Neural crest cell (in vitro differentiated cells): ENCODE results near the gene UNC13B. TPM values are rescaled to one million over a fixed set of nuclear protein-coding genes. Genes with fewer than 3 reads are reported as not detected.

Experiments
- DNase-seq: peaks from one replicate; pipeline ENCODE4 v3.0.0; 2021; ENCODE audit warnings: low read depth, mixed read lengths, low spot score
- H3K27ac Mint-ChIP-seq: one replicate; pipeline ENCODE4 v1.8.0; 2021; ENCODE audit warnings: mild to moderate bottlenecking, mixed read lengths; ENCODE audit not compliant: unreplicated experiment
- H3K27me3 Mint-ChIP-seq: 2 replicates; pipeline ENCODE4 v1.8.0; 2021; ENCODE audit warnings: low read depth, mild to moderate bottlenecking, mixed read lengths
- H3K36me3 Mint-ChIP-seq: 2 replicates; pipeline ENCODE4 v1.8.0; 2021; ENCODE audit warnings: low read depth, mild to moderate bottlenecking, mixed read lengths
- H3K4me1 Mint-ChIP-seq: 2 replicates; pipeline ENCODE4 v1.8.0; 2021; ENCODE audit warnings: mixed read lengths
- H3K4me3 Mint-ChIP-seq: one replicate; pipeline ENCODE4 v1.8.0; 2021; ENCODE audit warnings: mild to moderate bottlenecking, mixed read lengths
- H3K9me3 Mint-ChIP-seq: 2 replicates; pipeline ENCODE4 v1.8.0; 2021; ENCODE audit warnings: mixed read lengths
- total RNA-seq: library from RNA; stranded (reverse); gene quantifications from 2 replicates; pipeline ENCODE4 v1.2.1, GENCODE V29; 2021
- TF ChIP-seq, protein P1 (sequence below): fragments of 200-600 bp; sonication (generic); conservative IDR thresholded peaks from 2 replicates; pipeline ENCODE4 v1.5.0; 2021; ENCODE audit warnings: antibody characterized with exemption, mild to moderate bottlenecking

The UNC13B gene
- total RNA-seq, 1 donor from 2014 or later, result 56.9 TPM

DNA sequence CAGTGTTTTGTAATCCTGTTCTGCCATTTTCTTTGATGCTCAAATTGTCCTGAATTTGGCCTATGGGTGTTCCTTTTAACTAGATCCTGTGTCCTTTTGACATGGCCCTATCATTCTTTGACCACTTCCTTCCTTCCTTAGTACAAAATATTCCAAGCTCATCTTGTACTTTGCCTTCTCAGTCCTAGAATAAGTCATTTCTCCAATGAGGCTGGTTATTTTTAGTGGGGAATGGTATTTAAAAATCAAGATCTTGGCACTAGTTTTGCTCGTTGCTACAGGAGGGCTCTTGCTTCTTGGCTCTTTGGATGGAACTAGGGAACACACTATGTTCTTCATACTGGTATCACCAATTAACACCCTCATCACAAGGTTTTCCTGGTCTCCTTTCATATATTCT, 108.1 kb downstream of the UNC13B start:
- Mint-ChIP-seq H3K4me1 (no peaks in the 10 kb centered on the region), H3K27ac (no peak overlapping the region), H3K27me3 (no peaks in the 10 kb centered on the region), H3K9me3 (no peaks in the 10 kb centered on the region), H3K36me3 (peaks cover 9% of the 10 kb centered on the region), H3K4me3 (no peak overlapping the region)
- DNase-seq, result no peak
- TF ChIP-seq, protein P1, sequence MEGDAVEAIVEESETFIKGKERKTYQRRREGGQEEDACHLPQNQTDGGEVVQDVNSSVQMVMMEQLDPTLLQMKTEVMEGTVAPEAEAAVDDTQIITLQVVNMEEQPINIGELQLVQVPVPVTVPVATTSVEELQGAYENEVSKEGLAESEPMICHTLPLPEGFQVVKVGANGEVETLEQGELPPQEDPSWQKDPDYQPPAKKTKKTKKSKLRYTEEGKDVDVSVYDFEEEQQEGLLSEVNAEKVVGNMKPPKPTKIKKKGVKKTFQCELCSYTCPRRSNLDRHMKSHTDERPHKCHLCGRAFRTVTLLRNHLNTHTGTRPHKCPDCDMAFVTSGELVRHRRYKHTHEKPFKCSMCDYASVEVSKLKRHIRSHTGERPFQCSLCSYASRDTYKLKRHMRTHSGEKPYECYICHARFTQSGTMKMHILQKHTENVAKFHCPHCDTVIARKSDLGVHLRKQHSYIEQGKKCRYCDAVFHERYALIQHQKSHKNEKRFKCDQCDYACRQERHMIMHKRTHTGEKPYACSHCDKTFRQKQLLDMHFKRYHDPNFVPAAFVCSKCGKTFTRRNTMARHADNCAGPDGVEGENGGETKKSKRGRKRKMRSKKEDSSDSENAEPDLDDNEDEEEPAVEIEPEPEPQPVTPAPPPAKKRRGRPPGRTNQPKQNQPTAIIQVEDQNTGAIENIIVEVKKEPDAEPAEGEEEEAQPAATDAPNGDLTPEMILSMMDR, result no peak

DNA sequence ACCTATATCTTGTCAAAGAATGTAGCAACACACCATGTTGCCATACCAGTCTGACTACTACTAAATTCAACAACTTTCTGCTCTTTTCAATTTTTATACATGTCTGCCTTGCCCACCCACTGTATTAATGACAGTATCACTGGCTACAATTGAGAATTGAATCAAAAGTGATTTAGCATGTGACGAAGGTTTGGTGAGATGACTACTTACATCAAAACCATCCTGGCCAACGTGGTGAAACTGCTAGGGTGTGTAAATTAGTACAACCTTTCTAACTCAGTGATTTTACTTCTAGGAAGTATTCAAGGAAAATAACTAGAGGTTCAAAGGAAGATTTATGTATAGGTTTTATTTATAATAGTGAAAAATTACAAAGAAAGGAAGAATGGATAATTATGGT, 109.8 kb downstream of the UNC13B start:
- H3K27me3 Mint-ChIP-seq, result no peaks in the 10 kb centered on the region
- TF ChIP-seq, protein P1, result no peak
- no peak overlapping the region for H3K27ac Mint-ChIP-seq
- H3K36me3 Mint-ChIP-seq, result peaks cover 3% of the 10 kb centered on the region
- H3K4me3 Mint-ChIP-seq, result no peak overlapping the region
- no peaks in the 10 kb centered on the region for H3K9me3 Mint-ChIP-seq
- DNase-seq, result no peak
- H3K4me1 Mint-ChIP-seq, result no peaks in the 10 kb centered on the region

DNA sequence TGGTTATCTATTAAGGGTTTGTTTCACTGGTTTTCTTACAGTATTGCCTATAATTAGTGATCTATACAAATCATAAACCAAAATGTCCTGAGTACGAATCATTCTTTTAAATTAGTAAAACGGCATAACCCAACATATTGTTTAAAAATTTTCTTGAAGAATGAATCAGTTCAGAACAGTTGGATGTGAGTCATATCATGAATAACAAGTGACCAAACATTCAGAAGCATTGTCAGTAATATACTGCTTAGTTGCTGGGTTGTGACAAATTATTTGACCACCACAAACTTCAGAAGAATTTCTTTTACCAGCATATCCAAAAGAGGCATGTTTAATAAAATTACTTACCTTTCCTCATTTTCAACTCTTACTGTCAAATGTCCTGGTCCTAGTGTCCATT, 111.2 kb downstream of the UNC13B start:
- no peak overlapping the region for H3K4me3 Mint-ChIP-seq
- DNase-seq, result no peak
- no peaks in the 10 kb centered on the region for H3K27me3 Mint-ChIP-seq
- H3K9me3 Mint-ChIP-seq, result no peaks in the 10 kb centered on the region
- H3K4me1 Mint-ChIP-seq, result peaks cover under 1% of the 10 kb centered on the region
- TF ChIP-seq, protein P1, result no peak
- H3K27ac Mint-ChIP-seq, result no peak overlapping the region
- H3K36me3 Mint-ChIP-seq, result peaks cover 1% of the 10 kb centered on the region

DNA sequence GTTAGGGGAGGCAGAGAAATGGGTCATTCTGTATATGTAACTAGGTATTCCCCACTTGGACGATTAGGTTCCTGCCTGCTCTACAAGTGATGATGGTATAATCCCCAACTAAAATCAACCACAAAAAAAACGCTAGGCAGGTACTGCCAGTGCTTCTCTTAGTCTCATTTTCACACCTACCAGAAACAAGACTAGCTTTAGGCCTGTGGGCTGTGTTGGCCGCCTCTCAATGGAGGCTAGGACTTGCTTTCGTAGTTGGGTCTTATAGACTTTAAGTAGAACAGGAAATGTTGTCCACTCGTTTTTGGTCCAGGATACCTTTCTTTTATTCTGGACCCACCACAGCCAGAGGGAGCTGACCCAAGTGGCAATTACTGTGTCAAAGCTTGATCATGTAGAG, 111.8 kb downstream of the UNC13B start:
- no peaks in the 10 kb centered on the region for H3K9me3 Mint-ChIP-seq
- H3K4me3 Mint-ChIP-seq, result no peak overlapping the region
- TF ChIP-seq, protein P1, result no peak
- H3K4me1 Mint-ChIP-seq, result peaks cover 6% of the 10 kb centered on the region
- DNase-seq, result no peak
- H3K27ac Mint-ChIP-seq, result no peak overlapping the region
- H3K36me3 Mint-ChIP-seq, result no peaks in the 10 kb centered on the region
- no peaks in the 10 kb centered on the region for H3K27me3 Mint-ChIP-seq

DNA sequence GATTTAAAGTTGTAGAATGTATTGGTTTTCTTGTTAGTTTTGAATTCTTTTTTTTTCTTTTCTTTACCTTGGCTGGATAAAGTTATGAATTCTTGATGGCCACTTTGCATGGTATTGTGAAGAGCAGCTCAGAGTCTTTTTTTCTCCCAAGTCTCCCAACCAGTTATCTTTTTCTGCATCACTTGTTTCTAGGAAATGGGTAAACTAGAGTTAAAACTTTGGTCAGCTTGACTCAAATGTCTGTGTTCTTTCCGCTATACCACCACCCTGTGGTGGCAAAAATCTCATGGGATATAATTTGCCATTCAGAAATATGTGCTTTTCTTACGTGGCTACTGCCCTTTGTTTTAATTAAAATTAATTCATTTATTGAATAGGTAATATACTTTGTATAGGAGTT, 113.2 kb downstream of the UNC13B start:
- peaks cover 6% of the 10 kb centered on the region for H3K4me1 Mint-ChIP-seq
- DNase-seq, result no peak
- TF ChIP-seq, protein P1, result no peak
- no peaks in the 10 kb centered on the region for H3K27me3 Mint-ChIP-seq
- no peak overlapping the region for H3K27ac Mint-ChIP-seq
- H3K9me3 Mint-ChIP-seq, result no peaks in the 10 kb centered on the region
- no peaks in the 10 kb centered on the region for H3K36me3 Mint-ChIP-seq
- H3K4me3 Mint-ChIP-seq, result no peak overlapping the region

DNA sequence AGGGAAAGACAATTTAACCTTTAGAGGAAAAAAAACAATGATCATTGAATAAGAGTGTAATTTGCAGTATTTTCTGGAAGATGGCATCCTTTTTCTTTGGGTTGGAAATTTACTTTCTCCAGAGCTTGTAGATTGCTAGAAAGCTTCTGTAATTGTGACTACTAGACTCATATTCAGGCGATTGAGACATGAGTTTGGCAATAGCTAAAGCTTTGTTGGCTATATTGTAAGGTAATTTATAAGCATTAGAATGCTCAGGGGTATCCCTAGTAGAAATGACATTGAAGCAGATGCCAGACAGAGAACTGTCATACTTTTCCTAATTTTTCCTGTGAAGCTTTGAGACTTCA, 115.3 kb downstream of the UNC13B start:
- no peaks in the 10 kb centered on the region for H3K36me3 Mint-ChIP-seq
- H3K4me1 Mint-ChIP-seq, result peaks cover 6% of the 10 kb centered on the region
- no peaks in the 10 kb centered on the region for H3K27me3 Mint-ChIP-seq
- no peak overlapping the region for H3K27ac Mint-ChIP-seq
- H3K4me3 Mint-ChIP-seq, result no peak overlapping the region
- no peak for DNase-seq
- no peaks in the 10 kb centered on the region for H3K9me3 Mint-ChIP-seq
- TF ChIP-seq, protein P1, result no peak
